Activated CD8-positive, alpha-beta memory T cell treated with anti-CD3 and anti-CD28 coated beads, Interleukin-2, amount 10 ng/mL, durations not matched to agents 7 days and 5 days (primary cell): ENCODE results near the gene HTR4. TPM values are rescaled to one million over a fixed set of nuclear protein-coding genes. Genes with fewer than 3 reads are reported as not detected.
"Not testable (repeated sequence)": the region's sequence is repeated elsewhere in the genome, so short reads cannot be mapped to it uniquely, and the experiment has no call there.

Source experiments
- ATAC-seq: fragments of 150-1000 bp; cut with Tn5 transposase; one replicate; pipeline ENCODE4 v1.10.0; 2021; ENCODE audit warnings: moderate library complexity
- CTCF ChIA-PET: fragments of 350-600 bp; sonication (Branson Sonifier 250); formaldehyde crosslinking; loops from one replicate; lab custom pipeline; 2021; ENCODE audit warnings: antibody characterized with exemption; lab: Charles Lee
- DNase-seq: peaks from one replicate; pipeline ENCODE4 v3.0.0-alpha.2; 2020
- H3K27ac Mint-ChIP-seq: one replicate; pipeline ENCODE4 v1.8.0; 2021; ENCODE audit warnings: mild to moderate bottlenecking, mixed read lengths
- H3K27me3 Mint-ChIP-seq: one replicate; pipeline ENCODE4 v1.8.0; 2021; ENCODE audit warnings: mixed read lengths
- H3K36me3 Mint-ChIP-seq: one replicate; pipeline ENCODE4 v1.8.0; 2021; ENCODE audit warnings: mild to moderate bottlenecking, mixed read lengths
- H3K4me1 Mint-ChIP-seq: one replicate; pipeline ENCODE4 v1.8.0; 2021; ENCODE audit warnings: mixed read lengths
- H3K4me3 Mint-ChIP-seq: one replicate; pipeline ENCODE4 v1.8.0; 2021; ENCODE audit warnings: mild to moderate bottlenecking, moderate library complexity, mixed read lengths
- H3K9me3 Mint-ChIP-seq: one replicate; pipeline ENCODE4 v1.8.0; 2022; ENCODE audit warnings: low read depth, mixed read lengths
- total RNA-seq, 2 experiments: library from RNA; stranded (reverse); gene quantifications; one replicate each; pipeline ENCODE4 v1.2.3, GENCODE V29; 2021

Gene HTR4
- total RNA-seq, 2 experiments from 2014 or later: not detected

DNA sequence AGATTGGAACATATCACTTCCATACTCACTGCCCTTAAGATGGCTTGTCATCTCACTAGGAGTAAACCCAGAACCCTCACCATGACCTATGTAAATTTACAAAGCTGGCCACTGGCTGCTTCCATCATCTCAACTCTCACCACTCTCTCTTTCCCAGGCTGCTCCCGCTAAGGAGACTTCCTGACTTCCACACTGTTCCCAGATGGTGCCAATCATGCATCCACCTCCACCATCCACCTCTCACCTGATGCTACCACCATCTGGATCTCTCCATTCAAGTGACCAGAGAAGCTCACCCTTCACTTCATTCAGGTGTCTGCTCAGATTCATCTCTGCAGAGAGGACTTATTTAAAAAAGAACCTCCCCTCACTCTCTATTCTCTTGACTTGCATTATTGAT is 91.3 kb downstream of the HTR4 start:
- no peak overlapping the region for H3K27ac Mint-ChIP-seq
- peaks cover 17% of the 10 kb centered on the region for H3K27me3 Mint-ChIP-seq
- no peaks in the 10 kb centered on the region for H3K36me3 Mint-ChIP-seq
- no peak overlapping the region for H3K4me3 Mint-ChIP-seq
- CTCF ChIA-PET: no interaction called here
- ATAC-seq: no peak
- no peak for DNase-seq
- no peaks in the 10 kb centered on the region for H3K9me3 Mint-ChIP-seq
- H3K4me1 Mint-ChIP-seq: no peaks in the 10 kb centered on the region

DNA sequence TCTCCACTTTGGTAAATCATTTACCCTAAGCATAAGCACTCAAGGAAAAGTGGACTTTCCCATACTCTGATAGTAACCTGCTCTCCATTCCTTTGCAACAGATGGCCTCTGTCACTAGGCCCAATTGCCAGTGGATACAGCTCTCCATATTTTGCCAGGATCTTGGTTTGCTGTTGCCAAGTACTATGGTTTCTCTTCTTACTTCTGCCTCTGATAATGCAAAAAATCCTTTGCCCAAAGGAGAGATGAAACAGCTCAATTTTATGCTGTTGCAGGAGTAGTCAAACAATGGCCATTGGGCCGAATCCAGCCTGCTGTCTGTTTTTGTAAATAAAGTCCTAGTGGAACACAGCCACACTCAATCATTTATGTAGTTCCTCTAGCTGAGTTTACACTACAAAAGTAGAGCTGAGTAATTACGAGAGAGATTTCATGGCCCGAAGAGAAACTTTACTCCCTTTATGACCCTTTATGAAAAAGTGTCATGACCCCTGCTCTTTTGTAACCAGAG is 92.5 kb downstream of the HTR4 start:
- DNase-seq: no peak
- no peak for ATAC-seq
- peaks cover 17% of the 10 kb centered on the region for H3K27me3 Mint-ChIP-seq
- no peaks in the 10 kb centered on the region for H3K4me1 Mint-ChIP-seq
- H3K9me3 Mint-ChIP-seq: no peaks in the 10 kb centered on the region
- CTCF ChIA-PET: no interaction called here
- H3K27ac Mint-ChIP-seq: no peak overlapping the region
- no peak overlapping the region for H3K4me3 Mint-ChIP-seq
- H3K36me3 Mint-ChIP-seq: no peaks in the 10 kb centered on the region

DNA sequence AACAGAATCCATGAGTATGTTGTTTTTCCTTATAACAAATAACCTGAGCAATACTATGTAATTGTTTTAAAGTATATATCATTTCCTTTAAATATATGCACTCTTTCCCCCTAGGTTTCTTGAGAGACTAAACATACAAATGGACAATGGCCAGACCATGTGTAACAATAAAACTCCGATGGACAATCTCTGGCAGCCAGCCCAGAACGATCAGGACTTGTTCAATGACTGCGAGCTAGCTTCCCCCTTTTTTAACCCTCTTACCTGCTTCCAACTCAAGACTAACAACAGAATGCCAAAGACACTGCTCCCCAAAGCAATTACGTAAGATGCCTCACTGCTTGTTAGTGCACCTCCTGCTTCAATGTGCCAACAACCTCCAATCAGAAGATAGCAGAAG is 94.9 kb downstream of the HTR4 start:
- Mint-ChIP-seq H3K27ac (no peak overlapping the region), H3K4me3 (no peak overlapping the region), H3K9me3 (no peaks in the 10 kb centered on the region), H3K27me3 (peaks cover 12% of the 10 kb centered on the region), H3K4me1 (no peaks in the 10 kb centered on the region), H3K36me3 (no peaks in the 10 kb centered on the region)
- no peak for ATAC-seq
- no peak for DNase-seq
- CTCF ChIA-PET: no interaction called here

DNA sequence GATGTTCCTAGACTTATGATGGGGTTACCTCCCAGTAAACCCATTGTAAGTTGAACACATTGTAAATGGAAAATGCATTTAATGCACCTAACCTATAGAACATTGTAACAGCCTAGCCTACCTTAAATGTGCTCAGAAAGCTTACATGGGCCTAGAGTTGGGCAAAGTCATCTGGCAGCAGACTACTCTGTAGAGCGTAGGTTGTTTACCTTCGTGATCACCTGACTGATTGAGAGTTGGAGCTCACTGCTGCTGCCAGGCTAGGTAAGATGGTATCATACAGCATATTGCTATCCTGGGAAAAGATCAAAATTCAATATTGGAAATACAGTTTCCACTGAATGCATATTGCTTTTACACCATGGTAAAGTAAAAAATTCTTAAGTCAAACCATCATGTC is 95.4 kb downstream of the HTR4 start:
- CTCF ChIA-PET: no interaction called here
- ATAC-seq (no peak), DNase-seq (no peak)
- no peak overlapping the region for H3K27ac Mint-ChIP-seq
- H3K27me3 Mint-ChIP-seq: peaks cover 12% of the 10 kb centered on the region
- H3K4me1 Mint-ChIP-seq: no peaks in the 10 kb centered on the region
- no peaks in the 10 kb centered on the region for H3K36me3 Mint-ChIP-seq
- no peaks in the 10 kb centered on the region for H3K9me3 Mint-ChIP-seq
- no peak overlapping the region for H3K4me3 Mint-ChIP-seq

- no peak for ATAC-seq
- CTCF ChIA-PET: no interaction called here
- H3K4me1 Mint-ChIP-seq: no peaks in the 10 kb centered on the region
- no peaks in the 10 kb centered on the region for H3K36me3 Mint-ChIP-seq
- DNase-seq: no peak
- H3K27ac Mint-ChIP-seq: no peak overlapping the region
- H3K27me3 Mint-ChIP-seq: peaks cover 8% of the 10 kb centered on the region
- H3K4me3 Mint-ChIP-seq: no peak overlapping the region
- no peaks in the 10 kb centered on the region for H3K9me3 Mint-ChIP-seq
These were observed 97.5 kb downstream of the HTR4 start for GRCh38 chr5:148556835-148557234.

DNA sequence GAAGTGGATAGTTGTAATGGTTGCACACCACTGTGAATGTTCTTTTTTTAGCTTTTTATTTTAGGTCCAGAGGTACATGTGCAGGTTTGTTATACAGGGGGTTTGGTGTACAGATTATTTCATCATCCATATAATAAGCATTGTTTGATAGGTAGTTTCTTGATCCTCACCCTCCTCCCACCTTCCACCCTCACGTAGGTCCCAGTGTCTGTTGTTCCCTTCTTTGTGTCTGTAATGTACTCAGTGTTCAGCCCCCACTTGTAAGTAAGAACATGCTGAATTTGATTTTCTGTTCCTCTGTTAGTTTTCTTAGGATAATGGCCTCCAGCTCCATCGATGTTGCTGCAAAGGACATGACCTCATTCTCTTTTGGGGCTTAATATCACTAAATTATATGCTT is 99.7 kb downstream of the HTR4 start:
- H3K9me3 Mint-ChIP-seq: no peaks in the 10 kb centered on the region
- CTCF ChIA-PET: no interaction called here
- no peak overlapping the region for H3K4me3 Mint-ChIP-seq
- DNase-seq: no peak
- H3K27me3 Mint-ChIP-seq: peaks cover 5% of the 10 kb centered on the region
- no peak for ATAC-seq
- no peaks in the 10 kb centered on the region for H3K4me1 Mint-ChIP-seq
- H3K36me3 Mint-ChIP-seq: no peaks in the 10 kb centered on the region
- no peak overlapping the region for H3K27ac Mint-ChIP-seq

DNA sequence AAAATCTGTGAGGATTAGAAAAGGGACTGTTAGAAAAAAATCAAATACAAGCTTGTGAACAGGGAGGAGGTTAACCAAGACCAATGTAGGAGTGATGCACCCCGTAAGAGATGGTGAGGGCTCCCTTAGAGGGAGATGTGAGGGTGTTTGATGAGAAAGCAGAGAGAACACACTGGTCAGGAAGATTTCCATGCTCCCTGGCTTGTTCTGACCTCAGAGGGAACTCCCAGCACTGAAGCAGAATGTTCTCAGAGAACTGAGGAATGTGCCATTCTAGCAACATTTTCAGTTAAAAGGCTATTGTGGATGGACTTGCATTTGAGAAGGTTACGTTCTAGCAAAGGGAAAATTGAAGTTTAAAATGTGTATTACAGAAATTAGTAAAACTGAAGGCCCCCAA is 110.6 kb downstream of the HTR4 start:
- Mint-ChIP-seq H3K9me3 (peaks cover 4% of the 10 kb centered on the region), H3K4me3 (no peak overlapping the region), H3K27ac (no peak overlapping the region), H3K36me3 (no peaks in the 10 kb centered on the region), H3K27me3 (peaks cover 21% of the 10 kb centered on the region), H3K4me1 (no peaks in the 10 kb centered on the region)
- no peak for ATAC-seq
- DNase-seq: no peak
- CTCF ChIA-PET: interaction anchor here (0.5 kb wide), 1 partner anchor 265 kb away, joined by 4 read pairs; no protein-coding TSS in a partner anchor

DNA sequence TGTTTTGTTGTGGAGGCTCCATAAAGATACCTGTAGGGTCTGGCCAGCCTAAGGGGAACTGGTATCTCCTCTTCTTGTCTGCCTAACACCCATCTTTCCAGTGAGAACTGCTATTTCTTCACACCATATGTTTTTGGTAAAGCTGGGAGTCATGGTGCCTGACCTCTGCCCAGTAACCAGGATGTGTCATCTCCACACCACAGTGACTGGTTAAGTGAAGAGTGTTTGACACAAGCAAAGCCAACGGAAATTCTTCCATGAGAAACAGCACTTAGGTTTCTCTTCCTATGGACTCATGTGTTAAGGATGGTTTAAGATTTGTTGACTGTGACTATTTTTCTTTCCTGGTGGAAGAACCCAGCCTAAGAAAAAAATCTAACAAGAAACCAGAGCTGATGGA is 111.5 kb downstream of the HTR4 start:
- CTCF ChIA-PET: no interaction called here
- DNase-seq (no peak), ATAC-seq (no peak)
- Mint-ChIP-seq H3K9me3 (peaks cover 4% of the 10 kb centered on the region), H3K4me1 (no peaks in the 10 kb centered on the region), H3K36me3 (no peaks in the 10 kb centered on the region), H3K4me3 (no peak overlapping the region), H3K27ac (no peak overlapping the region), H3K27me3 (peaks cover 21% of the 10 kb centered on the region)

DNA sequence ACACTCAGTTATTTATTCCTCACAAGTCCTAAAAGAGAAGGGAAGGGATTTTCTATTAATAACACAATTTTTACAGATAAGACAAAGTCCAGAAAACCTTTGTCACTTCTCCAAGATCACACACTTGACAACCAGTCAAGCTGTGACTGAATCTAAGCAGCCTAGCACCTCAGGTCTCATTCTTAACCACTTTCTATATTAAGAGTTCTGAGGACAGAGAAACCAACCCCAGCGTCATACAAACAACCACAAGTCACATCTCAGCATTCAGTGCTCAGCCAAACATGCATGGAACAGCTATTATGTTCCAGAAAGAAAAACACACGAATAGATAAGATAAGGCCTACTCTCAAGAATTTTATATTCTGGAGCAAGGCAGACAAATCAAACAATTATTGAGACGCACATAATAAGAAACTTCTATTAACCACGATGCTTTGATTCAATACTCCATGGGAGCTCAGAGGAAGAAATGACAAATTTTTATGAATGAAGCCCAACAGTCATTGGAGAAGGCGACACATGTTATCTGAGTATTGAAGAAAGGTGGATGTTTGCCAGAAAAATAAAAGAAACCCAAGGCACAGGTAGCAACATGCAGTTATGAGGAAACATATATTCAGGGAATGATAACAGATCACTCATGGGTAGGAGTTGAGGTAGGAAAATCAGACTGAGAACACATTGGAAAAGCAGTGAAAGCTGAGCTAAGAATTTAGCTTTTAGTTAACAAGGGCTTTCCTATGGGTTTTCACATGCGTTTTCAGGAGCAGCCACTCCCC is 113.1 kb downstream of the HTR4 start:
- ATAC-seq (no peak), DNase-seq (no peak)
- CTCF ChIA-PET: no interaction called here
- Mint-ChIP-seq H3K4me3 (no peak overlapping the region), H3K36me3 (no peaks in the 10 kb centered on the region), H3K27ac (no peak overlapping the region), H3K27me3 (peaks cover 32% of the 10 kb centered on the region), H3K9me3 (peaks cover 4% of the 10 kb centered on the region), H3K4me1 (no peaks in the 10 kb centered on the region)

GRCh38 chr5:148540647-148541046 is 113.7 kb downstream of the HTR4 start:
- ATAC-seq: no peak
- no peak overlapping the region for H3K4me3 Mint-ChIP-seq
- H3K4me1 Mint-ChIP-seq: no peaks in the 10 kb centered on the region
- peaks cover 38% of the 10 kb centered on the region for H3K27me3 Mint-ChIP-seq
- no peak for DNase-seq
- CTCF ChIA-PET: no interaction called here
- peaks cover 4% of the 10 kb centered on the region for H3K9me3 Mint-ChIP-seq
- no peaks in the 10 kb centered on the region for H3K36me3 Mint-ChIP-seq
- H3K27ac Mint-ChIP-seq: no peak overlapping the region

- ATAC-seq: no peak
- no peak overlapping the region for H3K27ac Mint-ChIP-seq
- no peaks in the 10 kb centered on the region for H3K4me1 Mint-ChIP-seq
- H3K36me3 Mint-ChIP-seq: no peaks in the 10 kb centered on the region
- H3K4me3 Mint-ChIP-seq: no peak overlapping the region
- peaks cover 43% of the 10 kb centered on the region for H3K27me3 Mint-ChIP-seq
- peaks cover 4% of the 10 kb centered on the region for H3K9me3 Mint-ChIP-seq
- no peak for DNase-seq
- CTCF ChIA-PET: no interaction called here
These were observed 114.5 kb downstream of the HTR4 start for GRCh38 chr5:148539851-148540250.

- CTCF ChIA-PET: interaction anchor here (1.5 kb wide), 1 partner anchor 196 kb away, joined by 3 read pairs; no protein-coding TSS in a partner anchor
These were observed 119.1 kb downstream of the HTR4 start for GRCh38 chr5:148535190-148535589.

DNA sequence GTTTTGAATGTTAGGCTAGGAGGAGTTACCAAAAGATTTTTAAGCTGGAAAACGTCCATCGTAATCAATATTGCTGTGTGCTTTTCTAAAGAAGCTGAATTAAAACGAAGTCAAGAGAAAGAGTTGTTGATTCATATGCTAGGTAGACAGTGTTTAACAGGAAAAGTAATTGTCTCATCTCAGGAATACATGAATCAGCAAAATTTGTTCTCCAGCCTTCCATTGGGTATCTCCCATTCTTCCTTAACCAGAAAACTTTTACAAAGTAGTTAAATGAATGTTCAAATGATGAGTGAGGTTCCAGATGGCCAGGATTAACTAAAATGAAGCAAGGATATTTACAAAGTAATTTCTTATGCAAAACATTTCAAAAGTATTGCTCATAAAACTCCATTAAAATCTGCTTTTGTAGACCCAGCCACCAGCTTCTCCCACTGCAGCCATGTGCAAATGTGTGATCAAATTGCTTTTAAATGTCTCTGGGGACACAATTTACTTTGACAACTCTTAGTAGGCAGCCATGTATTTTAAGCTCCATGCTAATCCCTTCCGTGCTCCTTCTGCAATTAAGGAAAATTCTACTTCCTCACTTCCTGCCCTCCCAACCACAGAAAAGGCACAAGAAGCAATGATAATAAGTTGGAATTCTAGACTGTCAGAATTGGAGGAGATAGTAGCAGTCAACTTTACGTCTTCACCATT is 121.2 kb downstream of the HTR4 start:
- CTCF ChIA-PET: interaction anchor here (0.8 kb wide), 1 partner anchor 81 kb away, joined by 3 read pairs; no protein-coding TSS in a partner anchor
- Mint-ChIP-seq H3K9me3 (peaks cover 8% of the 10 kb centered on the region), H3K4me3 (no peak overlapping the region), H3K4me1 (no peaks in the 10 kb centered on the region), H3K27ac (no peak overlapping the region), H3K36me3 (no peaks in the 10 kb centered on the region), H3K27me3 (peaks cover 27% of the 10 kb centered on the region)
- DNase-seq: no peak
- ATAC-seq: no peak

More at GRCh38 chr5:148535190-148535589, 119.1 kb downstream of the HTR4 start:
- peaks cover 29% of the 10 kb centered on the region for H3K27me3 Mint-ChIP-seq
- no peak overlapping the region for H3K4me3 Mint-ChIP-seq
- peaks cover 6% of the 10 kb centered on the region for H3K9me3 Mint-ChIP-seq
- H3K27ac Mint-ChIP-seq: no peak overlapping the region
- no peaks in the 10 kb centered on the region for H3K36me3 Mint-ChIP-seq
- ATAC-seq: no peak
- DNase-seq: no peak
- H3K4me1 Mint-ChIP-seq: no peaks in the 10 kb centered on the region

DNA sequence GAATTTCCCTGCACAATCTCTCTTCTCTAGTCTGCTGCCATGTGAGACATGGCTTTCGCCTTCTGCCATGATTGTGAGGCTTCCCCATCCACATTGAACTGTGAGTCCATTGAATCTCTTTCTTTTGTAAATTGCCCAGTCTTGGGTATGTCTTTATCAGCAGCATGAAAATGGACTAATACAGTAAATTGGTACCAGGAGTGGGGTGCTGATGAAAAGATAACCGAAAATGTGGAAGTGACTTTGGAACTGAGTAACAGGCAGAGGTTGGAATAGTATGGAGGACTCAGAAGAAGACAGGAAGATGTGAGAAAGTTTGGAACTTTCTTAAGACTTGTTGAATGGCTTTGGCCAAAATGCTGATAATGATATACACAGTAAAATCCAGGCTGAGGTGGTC is 124.9 kb downstream of the HTR4 start:
- DNase-seq, H3K27ac Mint-ChIP-seq, H3K9me3 Mint-ChIP-seq, CTCF ChIA-PET, ATAC-seq, H3K4me1 Mint-ChIP-seq, H3K27me3 Mint-ChIP-seq, H3K36me3 Mint-ChIP-seq, H3K4me3 Mint-ChIP-seq: not testable (repeated sequence)
